CD1c-positive myeloid dendritic cell (primary cell): Measurements from ENCODE around the gene SLC2A2.

Experiments used
- DNase-seq: peaks from one replicate; pipeline ENCODE4 v3.0.0-alpha.2; 2016; ENCODE audit errors: extremely low spot score

The SLC2A2 gene

DNA sequence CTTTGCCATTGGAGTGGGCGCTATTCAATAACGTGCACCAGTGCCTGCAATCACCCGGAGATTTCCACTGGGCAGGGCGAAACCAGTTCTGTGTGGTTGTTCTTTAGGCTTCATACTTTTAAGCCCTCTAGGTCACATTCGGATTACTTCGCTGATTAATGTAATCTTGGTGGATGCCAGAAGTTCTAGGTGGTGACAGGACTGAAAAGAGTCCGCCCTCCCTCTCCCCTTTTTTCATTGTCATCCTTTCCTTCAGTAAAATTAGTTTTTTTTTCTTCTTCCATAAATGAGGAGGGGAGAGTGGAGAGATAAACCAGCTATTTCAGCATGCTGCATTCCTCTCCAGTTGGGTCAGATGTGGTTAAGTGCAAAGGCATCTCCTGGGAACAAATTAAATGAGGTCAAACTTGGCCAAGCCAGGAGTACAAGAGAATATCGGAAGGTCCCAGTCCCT, 2.3 kb upstream of the SLC2A2 start:
- DNase-seq: no peak

DNA sequence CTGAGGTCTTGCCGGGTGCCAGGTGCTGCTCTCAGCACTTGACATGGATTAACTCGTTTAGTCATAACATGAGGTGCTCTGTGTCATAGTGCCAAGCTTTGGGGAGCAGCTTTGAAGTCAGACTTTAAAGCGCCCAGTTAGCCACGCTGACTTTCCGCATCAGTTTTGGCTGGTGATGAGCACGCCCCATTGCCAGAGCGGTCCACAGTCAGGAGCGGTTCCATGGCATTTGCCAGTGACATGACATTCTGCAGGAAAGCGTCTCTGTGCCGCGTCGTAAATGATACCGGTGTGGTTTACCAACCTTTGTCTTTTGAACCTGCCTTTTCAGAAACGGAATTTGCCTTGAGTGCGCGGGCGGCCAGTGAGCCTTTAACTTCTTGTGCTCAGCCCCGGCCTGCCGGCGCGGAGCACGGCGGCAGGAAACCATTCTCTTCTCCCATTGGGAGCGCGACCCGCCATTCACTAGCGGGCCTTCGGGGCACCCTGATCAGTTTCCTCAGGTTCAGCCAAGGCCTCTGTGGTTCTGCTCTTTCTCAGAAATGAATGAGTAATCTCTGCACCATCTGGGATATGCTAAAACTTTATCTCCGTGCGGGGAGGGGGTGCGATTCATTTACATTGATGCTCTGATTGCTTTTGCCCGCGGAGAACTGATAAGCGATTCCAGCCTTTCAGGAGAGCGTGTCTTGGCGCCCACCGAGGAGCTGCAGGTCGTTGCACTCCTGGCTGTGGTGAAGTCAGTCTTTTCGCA, 1.7 kb upstream of the SLC2A2 start:
- DNase-seq: peak; percentile 2

GRCh38 chr3:171023566-171023965, 3.0 kb downstream of the SLC2A2 start:
- DNase-seq: no peak

GRCh38 chr3:171021377-171021776, 5.1 kb downstream of the SLC2A2 start:
- no peak for DNase-seq

- DNase-seq: no peak
Measured at GRCh38 chr3:171018156-171018935, 8.2 kb downstream of the SLC2A2 start.

GRCh38 chr3:171013822-171014748, 12.4 kb downstream of the SLC2A2 start:
- no peak for DNase-seq

DNA sequence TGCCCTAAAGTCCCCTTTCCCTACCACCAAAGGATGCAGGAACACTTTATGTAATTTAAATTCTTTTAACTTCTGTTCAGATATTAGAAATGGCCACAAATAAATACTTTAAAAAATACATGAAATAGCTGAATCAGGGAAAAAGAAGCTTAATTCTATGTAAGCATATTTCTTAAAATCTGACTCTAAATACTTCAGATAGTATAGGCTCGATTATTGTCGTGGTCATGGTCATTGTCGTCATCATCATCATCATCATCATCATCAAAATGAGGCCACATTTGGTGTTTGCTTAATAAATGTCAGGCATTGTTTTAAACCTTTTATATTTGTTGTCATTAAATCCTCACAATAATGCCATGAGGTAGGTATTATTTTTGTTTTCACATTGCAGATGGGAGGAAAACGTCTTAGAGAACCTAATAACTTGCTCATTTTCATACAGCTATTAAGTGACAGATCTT, 14.6 kb downstream of the SLC2A2 start:
- DNase-seq: no peak

- DNase-seq: no peak
Measured at GRCh38 chr3:171011109-171011872, 15.2 kb downstream of the SLC2A2 start.

DNA sequence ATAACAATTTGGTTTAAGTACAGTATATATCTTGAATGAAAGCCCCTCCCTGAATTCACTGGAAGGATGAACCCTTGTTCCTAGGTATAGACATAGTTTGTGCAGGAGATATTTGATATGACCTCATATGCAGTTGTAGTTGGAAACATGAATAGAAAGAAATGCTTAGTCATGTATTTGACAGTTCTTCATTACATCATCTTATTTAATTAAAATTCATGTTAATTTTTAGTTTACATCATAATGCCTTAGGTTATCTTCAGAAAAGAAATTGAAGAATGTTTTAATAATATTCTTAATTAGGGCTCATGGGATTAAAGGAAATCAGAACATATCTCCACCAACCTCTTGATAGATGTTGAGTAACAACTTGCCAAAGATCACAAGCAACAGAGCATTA, 19.2 kb downstream of the SLC2A2 start:
- no peak for DNase-seq

GRCh38 chr3:171005648-171006047, 20.9 kb downstream of the SLC2A2 start:
- no peak for DNase-seq

GRCh38 chr3:171001957-171002694, 24.4 kb downstream of the SLC2A2 start:
- DNase-seq: no peak

DNA sequence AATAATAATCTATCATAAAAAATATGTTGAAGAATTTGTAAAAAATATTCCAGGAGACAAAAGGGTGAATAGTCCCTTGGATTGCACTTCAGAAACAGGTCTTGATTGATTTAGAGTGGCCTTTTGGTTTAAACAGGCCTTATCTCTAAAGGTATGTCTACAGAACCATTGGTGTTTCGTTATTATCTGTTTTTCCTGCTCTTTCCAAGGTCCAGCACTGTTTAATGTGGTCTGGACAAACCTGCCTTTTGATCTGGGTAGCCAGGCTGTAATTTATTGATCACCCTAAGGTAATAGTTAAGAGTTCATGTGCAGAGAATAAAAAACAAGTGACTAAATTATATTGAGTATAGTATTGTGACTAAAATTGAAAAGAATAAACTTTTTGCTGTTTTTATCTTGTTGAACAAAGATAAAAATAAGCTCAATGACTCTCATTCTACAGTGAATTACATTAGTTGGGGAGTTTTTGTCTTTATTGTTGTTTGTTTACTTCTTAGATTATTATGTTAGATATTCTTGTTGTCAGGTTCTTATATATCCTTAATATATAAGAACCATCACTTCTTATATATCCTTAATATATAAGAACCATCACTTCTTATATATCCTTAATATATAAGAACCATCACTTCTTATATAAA, 25.1 kb downstream of the SLC2A2 start:
- no peak for DNase-seq

DNA sequence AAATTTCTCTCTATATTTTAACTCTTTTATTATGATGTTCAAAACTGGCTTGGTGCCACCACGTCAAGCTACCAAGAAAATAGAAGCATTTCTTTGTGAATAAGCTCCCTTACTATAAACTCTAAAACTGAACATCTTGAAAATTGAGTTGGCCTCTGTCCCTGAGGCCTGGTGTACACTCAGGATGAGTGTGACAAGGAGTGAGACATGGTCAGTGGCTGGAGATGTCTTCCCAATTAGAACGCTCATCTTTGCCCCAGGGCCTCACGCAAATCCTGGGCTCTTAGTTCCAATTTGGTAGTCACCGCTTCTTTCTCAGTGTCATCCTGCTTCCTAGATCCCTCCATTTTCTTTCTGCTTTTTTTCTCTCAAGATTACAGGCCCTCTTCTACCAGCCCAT, 26.2 kb downstream of the SLC2A2 start:
- no peak for DNase-seq

DNA sequence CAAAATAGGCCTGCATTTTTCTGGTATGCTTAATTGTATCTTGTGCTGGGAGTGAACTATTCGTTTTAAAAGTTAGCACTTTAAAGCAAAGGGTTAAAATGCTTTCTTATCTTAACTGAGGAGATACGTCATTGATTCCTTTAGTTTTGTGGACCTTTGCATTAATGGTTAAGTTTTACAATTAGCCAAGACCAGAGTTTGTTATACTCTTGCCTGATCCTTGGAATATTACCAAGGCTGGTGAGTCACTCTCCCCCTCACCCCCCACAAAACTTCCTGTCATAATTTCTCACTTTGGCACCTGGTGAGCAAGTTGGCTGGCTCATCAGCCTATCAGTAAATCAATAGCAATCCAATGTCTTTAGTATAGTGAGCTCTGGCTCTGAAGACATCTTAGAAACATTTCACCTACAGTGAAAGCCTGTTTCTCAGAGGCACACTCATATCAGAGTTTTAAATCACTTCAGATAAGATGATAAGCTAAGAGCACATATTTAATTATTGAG, 26.7 kb downstream of the SLC2A2 start:
- no peak for DNase-seq

- DNase-seq: no peak
Measured at GRCh38 chr3:170997961-170998913, 28.3 kb downstream of the SLC2A2 start.

GRCh38 chr3:170992854-170993253, 33.7 kb downstream of the SLC2A2 start:
- no peak for DNase-seq

GRCh38 chr3:170991664-170992063, 34.9 kb downstream of the SLC2A2 start:
- DNase-seq: no peak

DNA sequence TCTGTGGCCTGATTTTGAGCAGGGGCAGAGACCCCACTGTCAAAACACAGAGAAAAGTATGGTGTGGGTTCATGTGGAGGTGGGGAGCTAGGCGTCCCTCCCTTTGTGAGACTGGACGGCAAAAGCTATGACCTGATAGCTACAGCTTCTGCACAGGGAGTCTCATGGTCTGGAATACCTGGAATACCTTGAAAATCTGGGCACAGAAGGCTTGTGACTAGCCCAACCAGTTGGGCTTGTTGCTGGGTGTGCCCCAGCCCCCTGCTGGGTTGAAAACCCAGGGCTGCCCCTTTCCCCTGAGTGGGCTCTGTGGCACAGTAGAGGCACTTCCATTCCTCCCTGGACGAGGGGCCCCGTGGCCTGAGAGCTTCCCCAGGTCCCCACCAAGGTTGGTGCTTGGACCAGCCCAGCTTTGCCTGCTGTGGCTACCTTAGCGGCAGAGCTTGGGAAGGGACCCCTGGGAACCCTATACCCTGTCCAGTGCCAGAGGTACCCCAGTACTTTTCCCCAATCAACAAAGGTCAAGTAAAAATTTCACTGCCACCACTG, 37.3 kb downstream of the SLC2A2 start:
- no peak for DNase-seq
